Testis (tissue), 2 donors: Measurements from ENCODE around the gene SLC6A18.

Experiments
- CTCF ChIP-seq, 3 experiments: fragments of 450-650 bp in 2 of 3; fragments of 200-600 bp in 1 of 3; sonication (generic) in 1 of 3; IDR thresholded peaks; one replicate each; pipeline ENCODE4 v1.5.1; 2016 to 2019; ENCODE audit warnings: antibody characterized with exemption in 3 of 3, mild to moderate bottlenecking in 2 of 3, moderate library complexity in 1 of 3
- POLR2A ChIP-seq: fragments of 450-650 bp; IDR thresholded peaks from one replicate; pipeline ENCODE4 v1.6.1; 2017; ENCODE audit warnings: antibody characterized with exemption, mild to moderate bottlenecking, moderate library complexity

- no peak for TF ChIP-seq CTCF (IDR thresholded peaks at IDR 0.05)
- TF ChIP-seq POLR2A: no peak
These were observed 24.5 kb upstream of the SLC6A18 start for GRCh38 chr5:1200495-1201326.
